Raji (cell line): ENCODE measurements around the gene DIS3L.

Source experiments
- POLR2A ChIP-seq: IDR thresholded peaks from 2 replicates; pipeline ENCODE4 v1.6.1; 2011; ENCODE audit warnings: low read depth, low read length, control low read depth; ENCODE audit not compliant: insufficient read depth

Gene DIS3L

GRCh38 chr15:66269326-66270090 lies 23.9 kb upstream of the DIS3L start:
- no peak for TF ChIP-seq POLR2A

- no peak for TF ChIP-seq POLR2A
Observed at GRCh38 chr15:66270932-66271331, 22.4 kb upstream of the DIS3L start.

GRCh38 chr15:66275352-66275751 lies 18.0 kb upstream of the DIS3L start:
- no peak for TF ChIP-seq POLR2A

GRCh38 chr15:66276546-66276945 lies 16.8 kb upstream of the DIS3L start:
- no peak for TF ChIP-seq POLR2A

GRCh38 chr15:66278056-66278455 lies 15.3 kb upstream of the DIS3L start:
- no peak for TF ChIP-seq POLR2A

GRCh38 chr15:66278671-66279070 lies 14.7 kb upstream of the DIS3L start:
- TF ChIP-seq POLR2A = no peak

GRCh38 chr15:66284271-66284670 lies 9.1 kb upstream of the DIS3L start:
- TF ChIP-seq POLR2A = no peak

GRCh38 chr15:66285533-66286280 lies 7.7 kb upstream of the DIS3L start:
- TF ChIP-seq POLR2A = no peak

GRCh38 chr15:66287461-66288057 lies 5.8 kb upstream of the DIS3L start:
- TF ChIP-seq POLR2A = no peak

GRCh38 chr15:66288093-66288492 lies 5.3 kb upstream of the DIS3L start:
- no peak for TF ChIP-seq POLR2A

GRCh38 chr15:66288551-66289185 lies 4.7 kb upstream of the DIS3L start:
- TF ChIP-seq POLR2A = no peak

- no peak for TF ChIP-seq POLR2A
Observed at GRCh38 chr15:66290007-66290406, 3.4 kb upstream of the DIS3L start.

GRCh38 chr15:66290518-66290917 lies 2.9 kb upstream of the DIS3L start:
- no peak for TF ChIP-seq POLR2A

- no peak for TF ChIP-seq POLR2A
Observed at GRCh38 chr15:66291816-66292570, 1.4 kb upstream of the DIS3L start.
